Inflammatory macrophage treated with lipopolysaccharide for 1 hour (primary cell): ENCODE results near the gene RRP8.

ENCODE experiments used
- DNase-seq, 2 donors: peaks; one replicate each; pipeline ENCODE4 v3.0.0-alpha.2; 2020 to 2022

RRP8 gene

GRCh38 chr11:6599449-6599848 is 4.0 kb downstream of the RRP8 start:
- DNase-seq: no peak

DNA sequence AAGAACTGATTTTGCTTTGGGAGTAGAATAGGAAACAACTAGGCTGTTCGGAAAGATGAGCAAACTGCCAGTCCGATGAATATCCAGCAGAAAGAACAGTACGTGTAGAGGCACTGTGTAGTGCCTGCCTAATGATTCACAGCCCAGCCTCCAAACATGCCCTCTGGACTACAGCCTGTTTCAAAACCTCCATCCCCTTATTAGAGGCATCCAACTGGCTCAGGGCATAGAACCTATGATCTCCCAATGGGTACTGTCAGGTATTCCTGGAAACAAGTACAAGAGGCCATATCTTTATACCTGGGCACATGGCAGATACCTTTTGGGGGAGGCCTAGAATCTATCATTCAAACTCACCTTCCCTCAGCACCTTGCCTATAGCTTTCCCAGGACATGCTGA is 4.9 kb downstream of the RRP8 start:
- DNase-seq: no peak

GRCh38 chr11:6596239-6596877 is 7.1 kb downstream of the RRP8 start:
- DNase-seq: no peak

GRCh38 chr11:6594142-6594768 is 9.2 kb downstream of the RRP8 start:
- DNase-seq: no peak

DNA sequence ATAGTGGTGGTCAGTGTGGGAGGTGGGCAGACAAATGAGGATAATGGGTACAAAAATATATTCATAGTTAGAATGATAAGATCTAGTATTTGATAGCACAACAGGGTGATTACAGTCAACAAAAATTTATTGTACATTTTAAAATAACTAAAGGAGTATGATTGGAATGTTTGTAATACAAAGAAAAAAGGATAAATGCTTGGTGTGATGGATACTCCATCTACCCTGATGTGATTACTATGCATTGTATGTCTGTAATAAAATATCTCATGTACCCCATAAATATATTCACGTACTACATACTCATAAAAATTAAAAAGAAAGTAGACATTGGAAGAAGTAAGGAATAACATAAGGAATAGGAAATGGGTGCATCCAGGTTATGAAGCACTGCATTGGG is 15.4 kb downstream of the RRP8 start:
- DNase-seq: no peak

- DNase-seq: no peak
Observed at GRCh38 chr11:6587360-6587953, 16.0 kb downstream of the RRP8 start.

DNA sequence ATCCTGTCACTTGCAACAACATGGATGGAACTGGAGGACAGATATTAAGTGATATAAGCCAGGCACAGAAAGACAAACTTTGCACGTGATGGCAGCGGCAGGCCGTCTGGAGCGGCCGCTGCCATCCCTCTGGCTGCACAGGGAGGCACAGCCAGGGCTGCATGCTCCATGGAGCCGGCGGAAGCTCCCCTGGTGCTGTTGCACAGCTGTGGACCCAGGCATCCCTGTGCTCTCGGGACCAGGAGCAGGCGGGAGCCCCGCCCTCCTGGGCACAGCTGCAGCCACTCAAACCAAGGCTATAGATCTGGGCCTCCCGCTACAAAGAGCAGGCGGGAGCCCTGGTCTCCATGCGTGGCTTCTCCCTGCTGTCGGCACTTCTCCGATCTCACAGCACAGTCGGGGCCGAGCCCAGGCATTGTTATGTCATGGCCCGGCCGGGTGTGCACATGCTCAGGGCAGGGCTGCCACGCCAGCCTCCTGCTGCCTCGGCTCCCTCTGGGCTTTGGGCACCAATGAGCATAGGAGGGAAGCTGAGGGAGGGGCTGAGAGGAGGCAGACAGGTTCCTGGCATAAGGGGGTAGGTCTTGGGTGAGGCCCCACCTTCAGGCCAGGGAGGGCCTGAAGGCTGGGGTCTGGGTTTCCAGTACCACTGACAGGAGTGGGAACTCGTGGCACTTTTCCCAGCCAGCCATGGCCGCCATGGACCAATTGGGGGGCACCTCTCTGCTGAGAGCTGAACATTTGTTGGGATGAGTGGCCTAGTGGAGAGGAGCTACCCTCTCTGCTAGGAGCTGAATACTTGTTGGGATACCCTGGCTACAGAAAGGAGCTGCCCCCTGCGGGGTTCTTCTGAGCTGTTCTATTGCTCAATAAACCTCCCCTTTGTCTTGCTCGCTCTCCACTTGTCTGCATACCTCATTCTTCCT is 16.7 kb downstream of the RRP8 start:
- DNase-seq: no peak

DNA sequence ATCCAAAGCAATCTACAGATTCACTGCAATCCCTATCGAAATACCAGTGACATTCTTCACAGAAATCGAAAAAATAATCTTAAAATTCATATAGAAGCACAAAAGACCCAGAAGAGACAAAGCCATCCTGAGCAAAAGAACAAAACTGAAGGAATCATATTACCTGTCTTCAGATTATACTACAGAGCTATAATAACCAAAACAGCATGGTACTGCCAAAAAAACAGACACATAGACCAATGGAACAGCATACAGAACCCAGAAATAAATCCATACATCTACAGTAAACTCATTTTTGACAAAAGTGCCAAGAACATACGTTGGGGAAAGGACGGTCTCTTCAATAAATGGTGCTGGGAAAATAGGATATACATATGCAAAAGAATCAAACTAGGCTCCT is 18.9 kb downstream of the RRP8 start:
- DNase-seq: no peak

- no peak for DNase-seq
Observed at GRCh38 chr11:6583584-6583983, 19.8 kb downstream of the RRP8 start.

DNA sequence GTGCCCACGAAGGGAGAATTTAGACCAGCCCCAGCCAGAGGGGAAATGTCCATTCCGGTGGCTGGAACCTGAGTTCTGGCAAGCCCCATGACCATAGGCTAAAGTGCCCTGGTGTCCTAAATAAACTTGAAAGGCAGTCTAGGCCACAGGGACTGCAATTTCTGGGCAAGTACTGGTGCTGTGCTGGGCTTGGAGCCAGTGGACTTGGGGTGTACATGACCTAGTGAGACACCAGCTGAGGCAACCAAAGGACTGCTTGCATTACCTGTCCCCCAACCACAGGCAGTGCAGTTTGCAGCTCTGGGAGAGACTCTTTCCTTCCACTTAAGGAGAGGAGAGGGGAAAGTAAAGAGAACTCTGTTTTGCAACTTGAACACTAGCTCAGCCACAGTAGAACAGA is 23.7 kb downstream of the RRP8 start:
- DNase-seq: no peak

GRCh38 chr11:6578134-6578533 is 25.3 kb downstream of the RRP8 start:
- no peak for DNase-seq

DNA sequence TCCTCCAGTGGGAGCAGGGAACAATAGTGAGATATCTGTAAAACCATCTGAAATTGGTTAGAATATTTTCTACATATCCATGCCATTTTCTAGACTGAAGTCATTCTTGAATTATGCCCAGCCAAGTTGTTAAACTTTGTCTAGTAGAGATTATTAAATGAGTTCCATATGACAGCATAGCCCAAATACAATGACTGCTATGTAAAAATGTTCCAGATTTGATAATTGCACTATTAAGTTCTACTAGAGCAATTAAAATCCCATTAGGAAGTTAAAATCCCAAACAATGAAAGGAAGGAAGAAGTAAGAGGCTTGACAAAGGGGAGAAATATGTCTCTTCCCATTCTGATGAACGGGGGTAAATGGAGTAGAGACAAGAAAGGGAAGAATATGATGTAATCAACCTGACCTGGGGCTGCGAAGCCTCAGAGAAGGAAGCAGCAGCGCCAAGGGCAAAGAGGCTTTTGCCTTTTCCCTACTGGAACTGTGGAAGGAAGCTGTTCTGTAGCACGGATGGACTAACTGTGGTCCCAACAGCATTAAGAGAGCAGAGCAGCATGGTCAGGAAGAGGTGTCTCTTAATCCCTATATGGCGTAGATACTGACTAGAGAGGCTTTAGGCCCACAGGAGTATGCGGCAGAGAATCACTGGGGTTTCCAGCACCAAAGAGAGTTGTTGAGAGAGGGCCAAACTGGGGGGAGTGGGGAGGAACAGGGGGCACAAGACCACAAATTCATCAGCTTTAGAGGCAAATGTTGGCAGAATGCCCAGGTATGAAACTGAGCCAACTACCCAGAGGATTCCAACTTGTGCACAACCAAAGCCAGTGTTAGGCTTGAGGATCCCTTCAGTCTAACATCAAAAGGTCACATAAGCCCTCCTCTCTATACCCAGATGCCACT is 26.7 kb downstream of the RRP8 start:
- peak; percentile 6 to 16 for DNase-seq

DNA sequence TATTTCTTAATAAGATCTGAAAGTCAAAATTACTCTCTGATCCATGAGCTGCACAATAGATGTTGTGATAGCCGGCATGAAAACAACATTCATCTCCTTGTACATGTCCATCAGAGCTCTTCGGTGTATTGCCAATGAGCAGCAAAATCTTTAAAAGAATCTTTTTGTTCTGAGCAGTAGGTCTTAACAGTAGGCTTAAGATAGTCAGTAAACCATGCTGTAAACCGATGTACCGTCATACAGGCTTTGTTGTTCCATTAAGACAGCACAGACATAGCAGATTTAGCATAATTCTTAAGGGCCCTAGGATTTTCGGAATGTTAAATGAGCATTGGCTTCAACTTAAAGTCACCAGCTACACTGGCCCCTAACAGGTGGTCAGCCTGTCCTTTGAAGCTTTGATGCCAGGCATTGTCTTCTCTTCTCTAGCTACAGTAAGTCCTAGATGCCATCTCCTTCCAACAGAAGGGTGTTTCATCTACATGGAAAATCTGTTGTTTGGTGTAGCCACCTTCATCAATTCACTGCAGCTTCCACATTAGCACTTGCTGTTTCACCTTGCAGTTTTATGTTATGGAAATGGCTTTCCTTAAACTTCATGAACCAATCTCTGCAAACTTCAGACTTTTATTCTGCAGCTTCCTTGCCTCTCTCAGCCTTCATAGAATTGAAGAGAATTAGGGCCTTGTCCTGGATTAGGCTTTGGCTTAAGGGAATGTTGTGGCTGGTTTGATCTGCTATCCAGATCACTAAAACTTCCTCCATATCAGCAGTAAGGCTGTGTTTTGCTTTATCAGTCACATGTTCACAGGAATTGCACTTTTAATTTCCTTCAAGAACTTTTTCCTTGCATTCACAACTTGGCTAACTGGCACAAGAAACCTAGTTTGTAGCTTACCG is 28.4 kb downstream of the RRP8 start:
- no peak for DNase-seq

DNA sequence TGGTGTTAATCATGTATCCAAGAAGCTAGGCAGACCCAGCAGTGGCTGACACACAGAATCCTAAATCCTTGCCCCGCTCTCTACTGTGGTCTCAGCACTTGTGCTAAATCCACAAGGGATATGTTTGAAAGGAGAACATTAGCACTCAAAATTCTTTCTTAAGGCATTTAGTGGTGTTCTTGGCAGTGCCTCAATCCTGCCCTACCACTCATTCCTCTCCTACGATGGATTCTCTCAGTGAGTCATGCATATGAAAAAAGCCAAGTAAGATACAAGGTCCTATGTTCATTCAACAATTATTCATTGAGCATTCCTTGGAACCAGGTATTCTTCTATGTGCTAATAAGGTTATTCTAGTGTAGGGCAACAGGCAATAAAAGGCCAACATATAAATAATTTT is 31.2 kb downstream of the RRP8 start:
- DNase-seq: no peak

DNA sequence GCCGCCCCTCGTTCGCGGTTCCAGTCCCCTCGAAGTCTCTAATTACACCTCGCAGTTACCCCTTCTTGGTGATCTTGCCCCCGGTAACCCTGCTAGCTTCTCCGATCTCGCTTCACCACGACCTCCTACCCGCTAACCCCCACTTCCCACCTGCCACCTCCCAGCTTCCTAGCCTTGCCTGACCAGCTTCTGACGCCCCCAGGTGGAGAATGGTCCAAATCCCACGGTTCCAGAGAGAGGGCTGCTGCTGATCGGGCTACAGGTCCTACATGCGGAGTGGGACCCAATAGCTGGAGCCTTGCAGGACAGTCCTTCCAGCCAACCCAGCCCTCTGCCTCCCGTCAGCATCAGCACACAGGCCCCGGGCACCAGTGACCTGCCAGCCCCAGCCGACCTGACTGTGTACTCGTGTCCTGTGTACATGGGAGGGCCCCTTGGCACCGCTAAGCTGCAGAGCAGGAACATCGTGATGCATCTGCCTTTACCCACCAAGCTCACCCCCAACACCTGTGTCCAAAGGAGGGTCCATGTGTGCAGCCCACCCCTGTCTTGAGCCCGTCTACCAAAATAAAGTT is 31.9 kb downstream of the RRP8 start:
- no peak for DNase-seq

GRCh38 chr11:6570691-6571427 is 32.6 kb downstream of the RRP8 start:
- DNase-seq: no peak

DNA sequence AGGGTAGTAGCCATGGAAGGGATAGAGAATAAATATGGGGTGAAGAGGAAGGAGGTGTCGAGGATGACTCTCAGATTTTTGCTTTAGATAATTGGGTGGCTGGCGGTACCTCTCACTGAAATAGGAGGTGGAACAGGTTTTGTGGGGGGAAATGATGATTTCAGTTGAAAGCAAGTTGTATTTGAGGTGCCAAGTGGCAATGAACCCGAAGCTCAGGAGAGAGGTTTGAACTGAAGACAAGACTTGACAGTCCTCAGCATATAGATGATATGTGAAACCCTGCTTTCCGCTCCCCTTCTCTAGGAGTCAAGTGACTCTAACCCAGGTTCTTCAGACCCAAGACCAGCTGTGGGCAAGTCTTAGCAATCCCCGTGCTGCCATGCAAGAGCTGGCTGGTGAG is 33.7 kb downstream of the RRP8 start:
- DNase-seq: no peak

DNA sequence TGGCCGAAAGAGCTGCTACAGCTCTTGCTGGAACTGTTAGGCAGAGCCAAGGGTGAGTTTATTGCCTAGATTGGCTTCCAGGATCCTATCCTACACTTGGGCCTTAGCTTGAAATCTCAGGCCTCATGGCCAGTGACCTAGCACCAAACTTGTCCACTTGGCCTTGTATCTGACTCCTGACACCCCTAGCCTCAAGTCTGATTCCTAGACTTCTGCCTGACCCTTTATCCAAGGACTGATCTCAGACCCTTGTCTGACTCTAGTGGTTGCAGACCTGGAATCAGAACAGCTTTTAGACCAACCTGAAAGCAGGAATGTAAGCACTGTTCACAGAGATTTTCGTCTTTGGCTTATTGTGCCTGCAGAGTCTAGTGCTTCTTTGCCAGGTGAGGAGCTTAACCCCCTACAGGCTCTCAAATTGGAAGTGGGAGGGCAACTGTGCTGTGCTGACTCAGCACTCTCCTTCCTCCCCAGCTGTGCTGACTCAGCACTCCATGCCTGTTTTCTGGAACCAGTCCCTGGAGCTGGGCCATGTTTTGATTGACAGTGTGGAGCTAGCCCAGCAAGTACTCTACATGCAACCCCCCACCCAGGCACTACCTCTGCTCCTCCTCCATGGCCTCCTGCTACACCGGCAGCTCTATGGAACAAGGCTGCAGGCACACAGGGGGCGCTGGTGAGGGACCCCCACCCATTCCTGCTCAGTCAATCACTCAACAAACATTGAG is 35.1 kb downstream of the RRP8 start:
- no peak for DNase-seq

DNA sequence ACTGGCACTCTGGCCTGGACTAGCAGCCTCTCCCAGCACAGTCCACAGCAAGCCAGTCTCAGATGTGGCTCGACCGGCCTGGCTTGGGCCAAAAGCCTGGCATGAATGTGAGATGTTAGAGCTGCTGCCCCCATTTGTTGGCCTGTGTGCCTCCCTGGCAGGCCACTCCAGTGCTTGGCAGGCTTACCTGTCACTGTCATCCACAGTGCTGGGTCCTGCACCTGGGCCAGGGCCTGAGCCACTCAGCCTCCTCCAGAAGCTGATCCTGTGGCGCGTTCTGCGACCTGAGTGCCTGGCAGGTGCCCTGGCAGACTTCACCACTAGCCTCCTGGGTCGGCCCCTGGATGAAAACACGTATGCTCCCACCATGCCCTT is 36.1 kb downstream of the RRP8 start:
- no peak for DNase-seq
